Limb (tissue), 2 donors: Measurements from ENCODE around the gene GPER1.
"Not testable (repeated sequence)": the region's sequence is repeated elsewhere in the genome, so short reads cannot be mapped to it uniquely, and the experiment has no call there.

Experiments
- DNase-seq, 2 donors: peaks; one replicate each; pipeline ENCODE4 v3.0.0-alpha.2; 2016; ENCODE audit errors: extremely low spot score in 2 of 2

Gene GPER1

GRCh38 chr7:1140476-1141104 lies 52.7 kb downstream of the GPER1 start:
- DNase-seq: no peak

DNA sequence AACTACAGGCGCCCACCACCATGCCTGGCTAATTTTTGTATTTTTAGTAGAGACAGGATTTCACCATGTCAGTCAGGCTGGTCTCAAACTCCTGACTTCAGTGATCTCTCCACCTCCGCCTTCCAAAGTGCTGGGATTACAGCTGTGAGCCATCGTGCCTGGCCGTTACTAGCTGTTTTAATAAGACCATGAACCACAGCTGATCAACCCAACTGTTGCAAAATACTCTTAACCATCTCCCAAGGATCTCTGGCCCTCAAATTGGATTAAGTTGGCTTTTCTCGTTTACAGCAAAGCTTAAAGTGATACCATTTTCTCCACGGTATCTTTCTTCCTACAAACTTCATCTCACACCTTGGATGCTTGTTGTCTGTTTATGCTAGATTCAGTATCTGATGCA lies 53.7 kb downstream of the GPER1 start:
- DNase-seq: no peak

DNA sequence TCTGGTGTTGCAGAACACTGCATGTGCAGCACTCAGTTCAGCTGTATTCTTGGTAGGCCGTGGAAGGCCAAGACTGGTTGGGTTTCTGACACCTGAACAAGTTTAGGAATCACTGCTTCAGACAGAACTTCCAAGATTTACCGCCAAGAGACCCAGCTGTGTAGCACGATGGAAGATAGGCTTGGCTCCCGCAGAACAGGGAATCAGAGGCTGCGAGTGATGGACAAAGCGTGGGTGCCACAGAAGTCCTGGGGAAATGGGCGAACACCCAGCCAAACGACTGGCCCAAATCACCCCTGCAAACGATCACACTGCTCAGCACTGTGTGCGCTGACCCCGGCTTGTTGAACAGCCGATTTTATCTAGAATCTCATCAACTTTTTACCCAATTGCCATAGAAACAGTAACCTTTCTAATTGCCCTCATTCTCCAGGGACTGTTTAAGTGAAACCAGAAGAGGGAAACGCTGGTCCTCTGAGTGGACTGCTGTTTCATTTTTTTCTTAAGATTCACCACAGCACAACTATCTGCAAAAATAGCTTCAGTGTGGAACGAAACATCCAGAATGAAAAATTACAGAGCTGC lies 54.2 kb downstream of the GPER1 start:
- no peak for DNase-seq

DNA sequence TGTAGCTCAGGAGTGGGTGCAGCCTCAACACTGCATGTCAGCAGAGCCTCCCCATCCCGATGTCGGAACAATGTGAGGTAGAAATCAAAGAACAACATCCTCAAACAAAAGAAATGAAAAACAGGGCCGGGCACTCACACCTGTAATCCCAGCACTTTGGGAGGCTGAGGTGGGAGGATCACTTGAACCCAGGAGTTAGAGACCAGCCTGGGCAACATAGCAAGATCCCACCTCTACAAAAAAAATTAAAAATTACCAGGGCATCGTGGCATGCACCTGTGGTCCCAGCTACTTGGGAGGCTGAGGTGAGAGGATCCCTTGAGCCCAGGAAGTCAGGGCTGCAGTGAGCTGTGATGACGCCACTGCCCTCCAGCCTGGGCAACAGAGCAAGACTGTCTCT lies 55.1 kb downstream of the GPER1 start:
- DNase-seq: not testable (repeated sequence)
